HG03442 (cell line): ENCODE results near the gene ADAM12.

Experiments used
- ATAC-seq: cut with Tn5 transposase; IDR thresholded peaks from one replicate; pipeline ENCODE4 v1.9.1; 2021; ENCODE audit warnings: mild to moderate bottlenecking, moderate library complexity; ENCODE audit not compliant: unreplicated experiment

ADAM12 gene

GRCh38 chr10:126218778-126219649 is 169.3 kb downstream of the ADAM12 start:
- no peak for ATAC-seq

DNA sequence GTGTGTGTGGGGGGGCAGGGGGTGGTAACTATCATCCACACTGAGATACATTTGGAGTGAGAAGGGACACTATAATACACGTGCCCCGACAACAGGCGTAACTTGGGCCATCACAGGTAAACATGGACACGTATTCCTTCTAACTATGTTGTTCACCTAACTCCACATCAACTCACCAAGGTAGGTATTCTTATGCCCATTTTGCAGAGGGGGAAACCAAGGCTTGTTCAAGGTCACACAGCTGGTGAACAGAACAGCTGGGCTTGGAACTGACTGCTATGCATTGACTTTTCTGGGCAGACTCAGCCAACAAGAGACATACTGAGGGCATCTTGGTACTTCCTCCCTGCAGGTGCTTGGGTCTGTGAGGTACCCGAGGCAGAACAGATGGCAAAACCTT is 170.1 kb downstream of the ADAM12 start:
- no peak for ATAC-seq

DNA sequence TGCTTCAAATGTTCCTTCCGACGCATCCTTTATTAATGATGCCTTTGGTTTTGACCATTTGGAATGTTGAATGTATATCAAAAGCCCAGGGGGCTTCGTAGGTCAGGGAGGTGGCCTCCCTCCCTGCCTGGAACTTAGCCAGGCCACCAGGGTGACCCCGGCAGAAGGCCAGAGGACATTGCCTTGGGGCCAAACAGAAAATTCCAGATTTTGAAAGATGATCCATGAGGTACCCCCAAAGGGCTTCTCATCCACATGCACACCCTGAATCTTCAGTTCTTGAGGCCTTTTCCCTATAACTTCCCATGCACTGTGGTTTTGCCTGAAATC is 171.7 kb downstream of the ADAM12 start:
- no peak for ATAC-seq

DNA sequence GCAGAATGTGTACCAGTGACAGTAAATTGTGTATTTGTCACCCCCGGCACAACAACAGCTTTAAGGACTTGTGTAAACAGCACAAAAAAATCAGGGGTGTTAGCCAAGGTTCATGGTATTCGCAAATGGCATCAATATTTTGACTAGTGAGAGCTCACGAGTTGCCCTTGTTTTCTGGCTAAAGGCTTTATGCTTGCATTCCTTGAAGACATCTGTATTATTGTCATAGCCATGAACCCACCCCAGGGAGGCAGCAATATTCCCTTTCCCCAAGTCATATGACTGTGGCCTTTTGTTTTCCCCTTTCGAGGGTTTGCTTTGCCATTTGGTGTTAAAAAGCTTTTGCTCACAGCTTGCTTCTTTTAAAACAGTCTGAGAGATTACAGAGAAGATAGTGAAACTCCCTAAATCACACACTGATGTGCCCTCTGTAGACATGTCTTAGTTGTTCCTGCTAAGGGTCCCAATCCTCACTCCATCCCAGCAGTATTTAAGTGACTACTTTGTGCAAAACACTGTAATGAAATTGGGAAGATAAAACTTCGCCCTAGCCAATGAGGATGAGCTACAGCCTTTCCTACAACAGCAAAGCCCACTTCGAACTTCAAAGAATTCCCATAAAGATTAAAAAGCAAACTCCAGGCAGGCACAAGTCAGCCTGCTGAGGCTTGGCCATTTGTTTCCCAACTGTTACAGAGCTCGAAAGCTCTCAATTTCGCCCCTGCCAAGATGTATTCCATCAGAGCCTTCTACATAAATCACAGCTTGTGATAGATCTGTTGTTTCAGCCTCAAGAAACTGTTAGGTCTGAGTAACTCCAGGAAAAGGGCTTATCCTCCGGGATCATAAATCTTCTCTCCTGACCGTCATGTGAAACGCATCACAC is 172.3 kb downstream of the ADAM12 start:
- no peak for ATAC-seq

GRCh38 chr10:126214679-126215078 is 173.6 kb downstream of the ADAM12 start:
- no peak for ATAC-seq

GRCh38 chr10:126214021-126214420 is 174.3 kb downstream of the ADAM12 start:
- ATAC-seq, result no peak

DNA sequence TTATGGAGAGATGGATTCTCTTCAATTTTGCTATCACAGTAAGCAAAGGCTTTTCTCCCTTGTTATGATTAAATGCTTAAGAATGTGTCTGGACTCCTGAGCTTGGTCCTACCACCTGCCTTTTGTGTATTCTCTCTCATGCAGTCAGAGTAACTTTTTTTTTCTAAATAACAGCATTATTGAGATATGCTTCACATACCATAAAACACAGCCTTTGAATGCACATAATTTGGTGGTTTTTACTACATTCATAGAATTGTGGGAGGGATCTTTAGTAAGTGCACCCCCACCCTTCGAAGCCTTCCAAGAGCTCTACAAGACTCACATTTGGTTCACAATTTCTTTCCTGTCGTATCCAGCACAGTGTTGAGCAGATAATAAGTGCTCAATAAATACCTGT is 175.5 kb downstream of the ADAM12 start:
- ATAC-seq, result no peak

- no peak for ATAC-seq
Measured at GRCh38 chr10:126210051-126210651, 178.1 kb downstream of the ADAM12 start.

- ATAC-seq, result no peak
Measured at GRCh38 chr10:126209451-126209850, 178.8 kb downstream of the ADAM12 start.

DNA sequence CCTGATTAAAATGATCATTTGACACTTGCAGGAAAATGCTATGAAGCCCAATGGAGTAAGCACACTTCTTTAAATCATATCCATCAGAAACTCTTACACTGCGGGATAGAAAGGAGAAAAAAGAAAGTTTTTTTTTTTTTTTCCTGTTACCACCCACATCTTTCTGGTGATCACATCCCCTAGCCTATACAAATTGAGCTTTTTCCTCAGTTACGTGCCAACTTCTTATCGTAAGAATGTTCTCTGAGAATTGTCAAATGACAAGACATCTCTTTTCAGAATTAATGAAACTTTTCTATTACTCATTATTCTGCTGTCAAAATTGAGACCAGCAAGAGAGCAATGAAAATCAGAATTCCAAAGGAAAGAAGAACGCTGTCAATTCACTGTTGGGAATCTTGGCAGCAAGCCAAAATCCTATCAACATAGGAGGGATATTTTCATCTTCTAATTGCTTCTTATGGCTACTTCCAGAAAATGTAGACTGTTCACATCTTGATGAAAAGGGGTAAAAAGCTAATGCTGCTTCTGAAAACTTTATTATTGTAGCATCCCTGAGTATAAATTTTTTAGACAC is 179.5 kb downstream of the ADAM12 start:
- ATAC-seq, result no peak

DNA sequence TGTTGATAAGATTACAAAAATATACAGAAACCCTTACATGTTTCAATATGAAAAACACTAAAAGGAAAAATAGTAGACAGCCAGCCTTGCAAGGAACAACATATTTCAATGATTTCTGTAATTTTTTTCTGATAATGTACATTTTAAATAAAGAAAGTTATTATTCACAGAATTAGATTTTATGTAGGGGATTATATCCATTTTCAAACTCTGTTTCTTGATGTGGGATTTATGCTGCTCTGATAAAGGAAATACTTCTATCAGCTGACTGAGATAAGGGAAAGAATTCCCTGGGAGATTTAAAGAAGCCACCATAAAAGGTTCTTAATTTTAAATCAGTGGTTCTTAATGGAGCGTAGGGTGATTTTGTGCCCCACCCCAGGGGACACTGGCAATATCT is 180.4 kb downstream of the ADAM12 start:
- no peak for ATAC-seq

DNA sequence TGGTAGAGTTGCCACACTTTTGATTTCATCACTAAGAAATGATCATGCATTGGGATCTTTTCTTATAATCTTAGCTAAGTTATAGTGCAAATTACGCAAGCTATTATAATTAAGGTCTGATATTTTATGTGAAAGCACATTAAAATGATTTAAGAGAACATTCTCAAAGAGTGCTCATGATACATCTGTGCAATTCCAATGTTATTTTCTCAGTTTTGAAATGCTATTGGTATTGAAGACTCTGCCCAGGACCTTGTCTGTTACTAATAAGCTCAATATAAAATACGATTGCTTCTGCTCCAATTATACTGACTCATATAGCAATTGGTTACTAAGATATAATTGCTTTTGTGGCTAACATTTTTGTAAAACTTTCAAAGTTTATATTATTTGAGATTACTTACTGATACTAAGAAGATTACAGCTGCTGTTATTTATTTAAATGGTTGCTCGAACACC is 180.9 kb downstream of the ADAM12 start:
- ATAC-seq, result no peak

DNA sequence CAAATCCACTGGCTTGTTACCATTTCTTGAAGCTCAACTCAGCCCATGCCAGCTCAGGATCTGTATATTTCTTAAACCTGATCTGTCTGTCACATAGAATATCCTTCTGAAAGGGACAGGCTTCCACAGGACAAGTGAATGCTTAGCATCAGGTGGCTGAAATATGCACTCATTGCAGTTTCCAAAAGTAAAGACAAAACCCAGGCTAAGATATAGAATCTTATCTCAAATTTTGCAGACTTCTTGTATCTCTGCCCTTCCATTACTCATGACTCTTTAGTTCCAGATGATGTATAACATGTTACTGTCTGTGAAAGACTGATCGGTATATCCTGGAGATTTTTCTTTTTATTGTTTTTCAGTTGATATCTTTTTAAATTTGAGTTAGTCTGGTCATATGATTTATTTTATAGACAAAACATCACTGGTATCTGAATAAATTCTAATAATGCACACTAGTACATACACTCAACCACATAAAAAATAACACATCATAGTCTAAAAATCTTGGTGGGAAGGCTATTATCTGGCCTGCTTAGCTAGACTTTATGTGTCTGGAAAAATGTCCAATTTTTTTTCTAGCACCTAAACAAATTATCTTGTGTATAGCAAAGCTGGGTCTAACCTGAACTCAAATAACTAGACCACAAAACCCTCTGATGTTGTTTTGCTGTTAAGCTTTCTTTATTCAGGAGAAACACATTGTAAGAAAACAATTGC is 182.6 kb downstream of the ADAM12 start:
- ATAC-seq, result no peak

- ATAC-seq, result no peak
Measured at GRCh38 chr10:126204320-126204719, 184.0 kb downstream of the ADAM12 start.

DNA sequence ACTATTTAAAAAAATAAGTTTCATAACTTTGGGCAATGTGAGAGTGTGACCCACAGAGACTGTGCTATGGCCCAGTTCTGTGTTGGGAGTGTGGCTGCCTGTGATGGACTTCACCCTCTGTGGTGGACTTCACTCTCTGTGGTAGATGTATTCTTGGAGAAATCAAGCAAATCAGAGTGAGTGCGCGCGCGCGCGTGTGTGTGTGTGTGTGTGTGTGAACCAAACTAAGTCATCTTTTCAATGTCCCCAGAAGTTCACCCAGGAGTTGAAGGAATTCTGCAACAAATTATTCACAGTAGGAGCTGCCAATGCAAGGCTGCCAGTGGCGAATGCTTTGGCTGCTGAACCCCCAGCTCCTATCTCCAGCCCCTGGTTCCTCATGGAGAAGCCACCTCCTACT is 184.5 kb downstream of the ADAM12 start:
- no peak for ATAC-seq

- ATAC-seq, result no peak
Measured at GRCh38 chr10:126201603-126202002, 186.7 kb downstream of the ADAM12 start.

- no peak for ATAC-seq
Measured at GRCh38 chr10:126199221-126199998, 188.9 kb downstream of the ADAM12 start.

GRCh38 chr10:126198681-126199080 is 189.6 kb downstream of the ADAM12 start:
- ATAC-seq, result no peak

DNA sequence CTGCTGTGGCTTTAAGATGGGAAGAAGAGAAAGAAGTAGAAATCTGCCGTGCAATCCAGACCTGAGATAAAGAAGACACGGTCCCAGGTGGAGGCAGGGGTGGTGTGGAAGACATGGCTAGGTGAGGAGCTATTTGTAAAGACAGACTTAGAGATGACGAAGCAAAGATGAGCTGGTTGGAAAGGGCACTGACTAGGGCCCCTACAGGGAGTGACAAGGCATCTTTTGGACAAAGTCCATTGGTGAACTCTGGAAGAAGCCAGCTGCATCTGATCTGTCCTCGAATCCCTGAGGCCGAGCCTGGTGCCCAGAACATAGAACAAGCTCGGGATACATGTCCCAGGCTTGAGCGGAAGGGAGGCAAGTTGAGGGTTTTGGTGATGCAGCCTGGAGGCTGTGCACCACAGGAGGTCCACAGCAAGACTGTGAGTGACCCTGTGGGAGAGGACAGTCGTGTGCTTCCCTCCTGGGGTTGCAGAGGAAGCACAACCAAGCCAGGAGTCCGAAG is 191.2 kb downstream of the ADAM12 start:
- ATAC-seq, result no peak

DNA sequence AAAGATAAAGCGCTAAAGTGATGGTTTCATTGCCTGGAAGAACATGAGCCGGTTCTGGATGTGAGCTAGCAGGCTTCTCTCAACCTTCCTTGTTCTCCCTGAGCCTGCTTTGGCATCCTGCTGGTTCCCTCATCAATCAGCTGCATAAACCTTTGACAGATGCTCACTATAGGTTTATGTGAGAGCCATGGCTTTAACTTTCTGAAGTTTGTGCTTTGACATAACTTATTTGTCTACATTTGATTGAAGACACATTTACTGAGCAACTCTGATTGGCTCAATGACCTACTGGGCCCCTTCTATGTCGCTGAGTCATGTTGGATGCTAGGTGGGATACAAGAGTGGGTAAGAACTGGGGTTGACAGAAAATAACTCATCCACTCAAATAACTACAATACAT is 192.0 kb downstream of the ADAM12 start:
- ATAC-seq, result no peak
